Activated T-cell treated with anti-CD3 and anti-CD28 coated beads, Interleukin-2, amount 50 U/mL, for 72 hours (primary cell): ENCODE data around the gene C20orf96. TPM values are rescaled to one million over a fixed set of nuclear protein-coding genes. Genes with fewer than 3 reads are reported as not detected.

Experiments
- ATAC-seq, 2 donors: fragments of 150-1000 bp; cut with Tn5 transposase; replicated peaks in 1 of 2; 2 replicates each; pipeline ENCODE4 v1.10.0; 2021; ENCODE audit warnings: moderate library complexity in 2 of 2, mild to moderate bottlenecking in 1 of 2
- DNase-seq, 2 donors: peaks; one replicate each; pipeline ENCODE4 v3.0.0; 2021 to 2022; ENCODE audit warnings: mixed read lengths in 1 of 2
- H3K27ac Mint-ChIP-seq: one replicate; pipeline ENCODE4 v1.8.0; 2022; ENCODE audit warnings: mild to moderate bottlenecking, moderate library complexity, mixed read lengths
- H3K27me3 Mint-ChIP-seq: one replicate; pipeline ENCODE4 v1.8.0; 2022; ENCODE audit warnings: low read depth, mixed read lengths
- H3K36me3 Mint-ChIP-seq, 2 donors: one replicate each; pipeline ENCODE4 v1.8.0; 2022; ENCODE audit warnings: mixed read lengths in 2 of 2, mild to moderate bottlenecking in 1 of 2; ENCODE audit not compliant: insufficient read depth in 2 of 2
- H3K4me1 Mint-ChIP-seq: one replicate; pipeline ENCODE4 v1.8.0; 2022; ENCODE audit warnings: low read depth, mixed read lengths
- H3K4me3 Mint-ChIP-seq, 2 donors: one replicate each; pipeline ENCODE4 v1.8.0; 2022; ENCODE audit warnings: mild to moderate bottlenecking in 2 of 2, mixed read lengths in 2 of 2, moderate library complexity in 2 of 2
- H3K9me3 Mint-ChIP-seq, 2 donors: one replicate each; pipeline ENCODE4 v1.8.0; 2022; ENCODE audit warnings: mixed read lengths in 2 of 2
- total RNA-seq, 2 donors: library from RNA; stranded (reverse); gene quantifications; one replicate each; pipeline ENCODE4 v1.2.3, GENCODE V29; 2022

Gene C20orf96
- total RNA-seq, 2 donors from 2014 or later, result 6.4 to 9.4 TPM

DNA sequence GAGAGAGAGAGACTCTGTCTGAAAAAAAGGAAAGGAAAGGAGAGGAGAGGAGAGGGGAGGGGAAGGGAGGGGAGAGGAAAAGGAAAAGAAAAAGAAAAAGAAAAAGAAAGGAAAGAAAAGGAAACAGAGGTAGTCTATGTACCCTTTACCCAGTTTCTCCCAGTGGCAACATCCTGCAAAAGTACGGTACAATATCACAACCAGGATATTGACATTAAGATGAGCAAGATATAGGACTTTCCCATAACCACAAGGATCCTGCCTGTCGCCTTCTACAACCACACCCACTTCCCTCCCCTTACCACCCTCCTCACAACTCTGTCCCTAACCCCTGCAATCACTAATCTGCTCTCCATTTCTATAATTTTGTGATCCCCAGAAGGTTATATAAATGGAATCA, 4.0 kb downstream of the C20orf96 start:
- Mint-ChIP-seq H3K4me3 (no peak overlapping the region), H3K36me3 (no peaks in the 10 kb centered on the region), H3K4me1 (peaks cover 19% of the 10 kb centered on the region), H3K27me3 (no peaks in the 10 kb centered on the region), H3K9me3 (no peaks in the 10 kb centered on the region), H3K27ac (no peak overlapping the region)
- DNase-seq (no peak), ATAC-seq (no peak)

DNA sequence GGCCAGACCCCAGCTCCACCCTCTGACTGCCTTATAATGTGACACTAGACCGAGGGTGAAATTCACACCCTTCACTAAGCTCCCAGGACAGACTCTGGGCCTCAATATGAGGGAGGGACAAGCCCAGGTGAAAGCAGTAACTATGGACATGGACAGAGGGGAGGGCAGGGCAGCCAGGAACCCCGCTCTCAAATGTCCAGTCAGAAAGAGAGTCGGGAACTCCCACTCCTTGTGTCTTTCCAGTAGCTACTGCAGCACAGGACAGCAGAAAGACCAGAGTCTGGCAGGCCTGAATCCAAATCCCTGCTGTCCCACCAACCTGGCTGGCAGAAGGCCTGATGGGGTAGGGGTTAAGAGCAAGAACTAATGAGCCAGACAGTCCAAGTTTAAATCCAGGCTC, 6.4 kb downstream of the C20orf96 start:
- H3K27ac Mint-ChIP-seq, result no peak overlapping the region
- DNase-seq, result no peak
- no peaks in the 10 kb centered on the region for H3K9me3 Mint-ChIP-seq
- H3K27me3 Mint-ChIP-seq, result no peaks in the 10 kb centered on the region
- H3K4me3 Mint-ChIP-seq, result no peak overlapping the region
- ATAC-seq, result no peak
- peaks cover 11% of the 10 kb centered on the region for H3K4me1 Mint-ChIP-seq
- no peaks in the 10 kb centered on the region for H3K36me3 Mint-ChIP-seq

DNA sequence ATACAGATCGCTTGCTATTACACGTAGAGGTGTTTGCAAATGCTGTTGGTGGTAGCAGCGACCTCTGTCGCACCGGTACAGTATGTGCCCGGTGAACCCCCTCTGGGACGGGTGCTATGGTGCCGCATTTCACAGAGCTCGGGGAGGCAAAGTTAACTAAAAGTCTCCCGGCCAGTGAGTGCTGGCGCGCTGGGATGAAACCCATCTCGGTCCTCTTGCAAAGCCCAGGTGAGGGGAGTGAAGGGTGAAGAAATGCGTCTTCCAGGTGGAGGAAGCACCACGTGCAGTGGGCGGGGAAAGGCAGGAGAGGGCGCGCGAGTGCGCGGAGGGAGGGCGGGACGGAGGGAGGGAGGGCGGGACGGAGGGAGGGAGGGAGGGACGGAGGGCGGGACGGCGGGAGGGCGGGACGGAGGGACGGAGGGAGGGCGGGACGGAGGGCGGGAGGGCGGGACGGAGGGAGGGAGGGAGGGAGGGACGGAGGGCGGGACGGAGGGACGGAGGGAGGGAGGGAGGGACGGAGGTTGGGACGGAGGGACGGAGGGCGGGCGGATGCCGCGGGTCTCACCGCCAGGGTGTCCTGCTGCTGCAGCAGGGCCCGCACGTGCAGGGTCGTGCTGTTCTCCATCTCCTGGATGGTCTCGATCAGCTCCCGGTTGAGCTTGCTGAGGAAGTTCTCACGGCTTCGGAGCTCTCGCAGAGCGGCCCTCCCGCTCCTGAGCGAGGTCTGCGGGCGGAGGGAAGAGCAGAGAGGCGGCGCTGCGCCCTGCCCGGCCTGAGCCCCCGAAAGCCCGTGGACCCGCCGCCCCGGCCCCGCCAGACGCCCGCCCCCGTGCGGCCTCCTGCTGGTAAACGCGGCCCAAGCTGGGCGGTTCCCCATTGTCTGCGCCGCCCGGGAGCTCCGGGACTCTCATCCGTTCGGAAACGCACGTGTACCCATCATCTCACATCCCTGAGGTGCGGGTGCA, 11.7 kb downstream of the C20orf96 start:
- Mint-ChIP-seq H3K27me3 (no peaks in the 10 kb centered on the region), H3K4me3 (peak overlapping the region in 1 of 2 donors; percentile 18), H3K4me1 (no peaks in the 10 kb centered on the region), H3K36me3 (peaks cover 0 to 3% of the 10 kb centered on the region in 2 donors), H3K27ac (no peak overlapping the region), H3K9me3 (no peaks in the 10 kb centered on the region)
- DNase-seq (no peak), ATAC-seq (no peak)

DNA sequence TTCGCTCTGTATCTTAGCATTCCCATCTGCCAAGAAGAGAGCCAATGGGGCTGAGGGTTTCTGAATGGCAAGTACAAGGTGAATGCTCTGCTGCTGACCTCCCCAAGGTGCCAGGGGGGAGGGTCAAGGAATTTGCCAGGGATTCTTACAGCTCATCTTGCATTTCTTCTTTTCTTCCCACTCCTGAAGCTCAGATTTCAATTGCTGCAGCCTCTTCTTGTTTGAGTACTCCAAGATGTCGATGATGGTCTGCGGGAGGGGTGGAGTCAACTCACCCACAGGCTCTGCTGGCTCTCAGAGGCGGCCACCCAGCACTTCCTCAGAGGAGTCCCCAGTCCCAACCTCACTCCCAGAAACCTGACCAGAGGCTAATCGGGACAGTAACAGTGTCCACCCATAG, 12.4 kb downstream of the C20orf96 start:
- ATAC-seq (no peak), DNase-seq (no peak)
- Mint-ChIP-seq H3K27ac (no peak overlapping the region), H3K36me3 (peaks cover 0 to 3% of the 10 kb centered on the region in 2 donors), H3K9me3 (no peaks in the 10 kb centered on the region), H3K4me3 (no peak overlapping the region), H3K4me1 (no peaks in the 10 kb centered on the region), H3K27me3 (no peaks in the 10 kb centered on the region)

DNA sequence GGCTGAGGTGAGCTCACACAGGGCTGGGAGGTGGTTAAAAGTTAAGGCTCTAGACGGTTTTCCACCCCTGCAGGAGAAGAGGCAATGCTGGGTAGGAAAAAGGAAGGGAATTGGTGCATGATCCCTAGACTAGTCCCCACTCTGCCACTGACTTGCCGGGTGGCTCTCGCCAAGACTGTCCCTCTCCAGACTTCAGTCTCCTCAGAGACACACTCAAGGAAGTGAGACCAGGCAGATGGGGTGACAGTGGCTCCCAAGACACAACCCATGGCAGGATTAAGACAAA, 13.1 kb downstream of the C20orf96 start:
- ATAC-seq (no peak), DNase-seq (no peak)
- H3K9me3 Mint-ChIP-seq, result no peaks in the 10 kb centered on the region
- H3K27ac Mint-ChIP-seq, result no peak overlapping the region
- peaks cover 0 to 3% of the 10 kb centered on the region in 2 donors for H3K36me3 Mint-ChIP-seq
- no peaks in the 10 kb centered on the region for H3K27me3 Mint-ChIP-seq
- H3K4me3 Mint-ChIP-seq, result no peak overlapping the region
- H3K4me1 Mint-ChIP-seq, result no peaks in the 10 kb centered on the region

DNA sequence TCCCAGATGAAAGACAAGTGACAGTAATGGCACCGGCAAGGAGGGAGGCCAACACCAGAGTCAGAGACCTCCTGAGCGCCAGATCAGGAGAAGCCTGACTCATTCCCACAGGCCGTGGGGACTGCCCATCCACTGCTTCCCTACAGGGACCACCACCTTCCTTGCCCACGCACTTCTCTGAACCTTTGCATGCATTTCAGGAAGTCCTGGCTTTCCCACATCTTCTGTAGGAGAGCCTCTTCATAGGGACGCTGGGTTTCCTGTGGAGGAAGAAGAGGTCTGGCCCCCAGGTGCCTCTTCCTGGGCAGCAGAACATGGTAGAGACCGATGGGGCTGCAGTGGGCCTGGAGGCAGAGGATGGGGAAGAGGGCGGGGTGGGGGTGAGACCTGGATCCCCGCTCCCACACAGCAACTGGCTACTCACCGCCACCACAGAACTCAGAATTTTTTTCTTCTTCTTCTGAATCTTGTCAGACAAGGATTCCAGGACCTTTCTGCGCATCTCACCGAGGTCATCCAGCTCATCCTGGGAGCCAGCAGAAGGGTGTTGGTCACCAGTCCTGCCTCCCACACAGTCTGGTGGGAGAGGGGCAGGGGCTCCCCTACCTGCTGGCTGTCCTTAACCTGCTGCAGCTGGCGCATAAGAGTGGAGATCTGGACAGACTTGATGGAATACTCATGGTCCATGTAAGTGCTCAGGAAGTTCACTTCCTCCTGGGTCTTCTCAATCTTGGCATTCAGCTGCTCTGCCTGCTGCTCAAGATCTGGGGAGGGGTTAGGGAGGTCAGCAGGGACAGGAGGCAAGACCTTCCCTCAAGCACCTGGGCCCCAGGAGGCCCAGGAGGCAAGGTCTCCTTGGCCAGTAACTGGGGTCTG, 13.7 kb downstream of the C20orf96 start:
- Mint-ChIP-seq H3K36me3 (peaks cover 0 to 3% of the 10 kb centered on the region in 2 donors), H3K27me3 (no peaks in the 10 kb centered on the region), H3K4me3 (no peak overlapping the region), H3K9me3 (no peaks in the 10 kb centered on the region), H3K27ac (no peak overlapping the region), H3K4me1 (no peaks in the 10 kb centered on the region)
- ATAC-seq (no peak), DNase-seq (no peak)

DNA sequence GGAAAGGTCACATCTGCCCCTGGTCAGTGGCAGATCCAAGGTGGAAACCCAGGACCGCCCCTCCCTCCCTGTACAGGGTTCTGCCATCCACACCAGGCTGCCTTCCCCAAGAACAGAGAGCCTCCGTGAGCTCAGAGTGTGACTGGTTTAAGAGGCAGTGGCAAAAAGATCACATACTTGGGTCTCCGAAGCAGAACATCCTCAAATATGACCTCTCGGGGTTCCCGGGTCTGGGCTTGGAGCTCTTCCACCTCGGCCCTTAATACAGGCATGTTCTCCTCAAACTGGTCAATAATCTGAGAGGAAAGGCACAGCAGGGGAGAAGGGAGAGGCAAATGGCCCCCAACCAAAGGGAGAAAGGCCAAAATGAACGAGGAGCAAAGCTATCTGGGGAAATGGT, 14.8 kb downstream of the C20orf96 start:
- ATAC-seq (no peak), DNase-seq (no peak)
- Mint-ChIP-seq H3K36me3 (peaks cover 0 to 3% of the 10 kb centered on the region in 2 donors), H3K27me3 (no peaks in the 10 kb centered on the region), H3K4me3 (no peak overlapping the region), H3K27ac (no peak overlapping the region), H3K4me1 (no peaks in the 10 kb centered on the region), H3K9me3 (no peaks in the 10 kb centered on the region)

DNA sequence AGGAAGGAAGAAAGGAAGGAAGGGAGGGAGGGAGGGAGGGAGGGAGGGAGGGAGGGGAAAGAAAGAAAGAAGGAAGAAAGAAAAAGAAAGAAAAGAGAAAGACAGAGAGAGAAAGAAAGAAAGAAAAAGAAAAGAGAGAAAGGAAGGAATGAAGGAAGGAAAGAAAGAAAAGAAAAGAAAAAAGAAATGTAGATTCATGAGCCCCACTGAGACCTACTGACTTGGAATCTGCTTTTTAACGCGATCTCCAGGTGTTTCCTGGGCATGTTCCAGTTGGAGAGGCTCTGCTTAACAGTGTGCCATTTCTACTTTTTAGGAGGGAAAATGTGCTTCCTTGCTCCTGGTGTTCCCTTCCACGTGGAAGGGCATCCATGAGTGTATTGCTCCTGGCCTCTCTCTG, 16.7 kb downstream of the C20orf96 start:
- no peak for DNase-seq
- no peaks in the 10 kb centered on the region for H3K27me3 Mint-ChIP-seq
- H3K4me1 Mint-ChIP-seq, result no peaks in the 10 kb centered on the region
- H3K9me3 Mint-ChIP-seq, result no peaks in the 10 kb centered on the region
- H3K36me3 Mint-ChIP-seq, result peaks cover 0 to 3% of the 10 kb centered on the region in 2 donors
- ATAC-seq, result no peak
- H3K4me3 Mint-ChIP-seq, result no peak overlapping the region
- H3K27ac Mint-ChIP-seq, result no peak overlapping the region

DNA sequence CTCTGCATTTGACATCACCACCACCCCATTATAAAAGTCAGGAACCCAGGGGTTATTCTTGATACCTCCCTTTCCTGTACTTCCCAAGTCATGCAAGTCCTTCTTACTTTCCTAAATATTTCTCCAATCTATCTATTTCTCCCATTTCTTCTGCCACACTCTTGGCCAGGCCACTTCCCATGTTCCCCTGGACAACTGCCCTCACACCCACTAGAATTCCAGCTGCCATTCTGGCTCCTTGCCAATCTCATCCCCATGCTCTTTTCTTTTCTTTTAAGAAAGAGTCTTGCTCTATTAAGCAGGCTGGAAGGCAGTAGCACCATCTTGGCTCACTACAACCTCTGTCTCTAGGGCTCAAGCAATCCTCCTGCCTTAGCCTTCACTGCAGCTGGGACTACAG, 17.8 kb downstream of the C20orf96 start:
- no peak overlapping the region for H3K27ac Mint-ChIP-seq
- no peaks in the 10 kb centered on the region for H3K36me3 Mint-ChIP-seq
- ATAC-seq (no peak), DNase-seq (no peak)
- no peaks in the 10 kb centered on the region for H3K27me3 Mint-ChIP-seq
- H3K4me1 Mint-ChIP-seq, result no peaks in the 10 kb centered on the region
- H3K9me3 Mint-ChIP-seq, result no peaks in the 10 kb centered on the region
- H3K4me3 Mint-ChIP-seq, result no peak overlapping the region

DNA sequence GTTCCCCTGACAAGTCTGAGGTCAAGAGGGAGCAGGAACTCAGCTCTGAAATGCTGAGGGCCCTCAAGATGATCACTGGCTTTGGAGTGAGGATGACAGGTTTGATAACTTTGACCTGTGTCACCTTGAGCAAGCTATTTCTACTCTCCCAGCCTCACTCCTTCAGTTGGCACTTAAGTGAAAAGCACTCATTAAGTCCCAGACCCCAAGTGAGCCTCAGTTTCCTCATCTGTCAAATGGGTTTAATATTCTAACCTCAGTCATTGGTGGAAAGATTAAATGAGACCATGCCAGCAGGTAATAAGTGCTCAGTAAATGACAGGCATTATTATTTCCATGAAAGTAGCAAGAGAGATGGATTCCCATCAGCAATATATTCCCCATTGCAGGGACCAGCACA, 19.0 kb downstream of the C20orf96 start:
- DNase-seq, result no peak
- H3K36me3 Mint-ChIP-seq, result no peaks in the 10 kb centered on the region
- ATAC-seq, result no peak
- no peaks in the 10 kb centered on the region for H3K27me3 Mint-ChIP-seq
- H3K4me1 Mint-ChIP-seq, result peaks cover 6% of the 10 kb centered on the region
- H3K27ac Mint-ChIP-seq, result no peak overlapping the region
- no peak overlapping the region for H3K4me3 Mint-ChIP-seq
- no peaks in the 10 kb centered on the region for H3K9me3 Mint-ChIP-seq

DNA sequence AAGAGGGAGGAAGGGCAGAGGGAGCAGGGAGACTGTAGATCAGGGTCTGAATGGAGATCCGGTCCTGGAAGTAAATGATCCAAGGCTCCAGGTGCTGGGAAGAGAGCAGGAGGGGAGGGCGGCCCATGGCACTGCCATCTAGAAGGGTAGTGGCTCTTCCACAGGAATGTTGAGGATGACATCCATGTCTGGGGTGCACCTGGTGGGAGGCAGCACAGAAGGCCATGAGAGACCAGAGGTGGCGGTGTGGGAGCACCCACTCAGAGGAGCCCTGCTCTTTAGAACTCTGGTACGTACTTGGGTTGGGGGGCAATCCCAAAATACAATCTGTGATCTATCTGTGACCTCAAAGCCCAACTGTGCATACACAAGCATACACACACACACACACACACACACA, 19.5 kb downstream of the C20orf96 start:
- H3K4me3 Mint-ChIP-seq, result no peak overlapping the region
- no peaks in the 10 kb centered on the region for H3K36me3 Mint-ChIP-seq
- H3K4me1 Mint-ChIP-seq, result peaks cover 11% of the 10 kb centered on the region
- no peak for DNase-seq
- H3K9me3 Mint-ChIP-seq, result no peaks in the 10 kb centered on the region
- peaks cover 4% of the 10 kb centered on the region for H3K27me3 Mint-ChIP-seq
- no peak overlapping the region for H3K27ac Mint-ChIP-seq
- no peak for ATAC-seq

DNA sequence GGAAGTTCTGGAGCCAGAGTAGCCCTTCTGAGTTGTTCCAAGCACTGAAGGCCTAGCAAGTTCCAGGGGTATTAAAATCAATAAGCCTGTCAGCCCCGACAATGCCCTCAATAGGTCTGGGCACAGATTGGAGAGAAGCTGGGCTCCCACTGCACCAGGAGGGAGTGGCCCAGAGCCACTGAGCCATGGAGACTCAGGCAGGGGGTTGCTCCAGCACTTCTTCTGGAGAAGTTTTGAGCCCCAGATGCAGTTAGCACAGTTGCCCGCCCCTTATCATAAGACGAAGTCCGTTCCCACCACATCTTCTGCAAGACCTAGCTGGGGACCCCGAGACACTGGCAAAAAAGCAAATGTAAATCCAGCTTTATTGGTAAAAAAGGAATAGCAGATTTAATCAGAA, 20.0 kb downstream of the C20orf96 start:
- peaks cover 5% of the 10 kb centered on the region for H3K27me3 Mint-ChIP-seq
- H3K9me3 Mint-ChIP-seq, result no peaks in the 10 kb centered on the region
- peaks cover 14% of the 10 kb centered on the region for H3K4me1 Mint-ChIP-seq

More for the DNA sequence above, 20.0 kb downstream of the C20orf96 start:
- ATAC-seq (no peak), DNase-seq (no peak)
- no peak overlapping the region for H3K27ac Mint-ChIP-seq
- H3K36me3 Mint-ChIP-seq, result no peaks in the 10 kb centered on the region
- no peak overlapping the region for H3K4me3 Mint-ChIP-seq
